Testis (tissue), 2 donors: ENCODE results near the gene ARHGAP20.

ENCODE experiments used
- CTCF ChIP-seq, 3 experiments: fragments of 450-650 bp in 2 of 3; fragments of 200-600 bp in 1 of 3; sonication (generic) in 1 of 3; IDR thresholded peaks; one replicate each; pipeline ENCODE4 v1.5.1; 2016 to 2019; ENCODE audit warnings: antibody characterized with exemption in 3 of 3, mild to moderate bottlenecking in 2 of 3, moderate library complexity in 1 of 3
- POLR2A ChIP-seq: fragments of 450-650 bp; IDR thresholded peaks from one replicate; pipeline ENCODE4 v1.6.1; 2017; ENCODE audit warnings: antibody characterized with exemption, mild to moderate bottlenecking, moderate library complexity

DNA sequence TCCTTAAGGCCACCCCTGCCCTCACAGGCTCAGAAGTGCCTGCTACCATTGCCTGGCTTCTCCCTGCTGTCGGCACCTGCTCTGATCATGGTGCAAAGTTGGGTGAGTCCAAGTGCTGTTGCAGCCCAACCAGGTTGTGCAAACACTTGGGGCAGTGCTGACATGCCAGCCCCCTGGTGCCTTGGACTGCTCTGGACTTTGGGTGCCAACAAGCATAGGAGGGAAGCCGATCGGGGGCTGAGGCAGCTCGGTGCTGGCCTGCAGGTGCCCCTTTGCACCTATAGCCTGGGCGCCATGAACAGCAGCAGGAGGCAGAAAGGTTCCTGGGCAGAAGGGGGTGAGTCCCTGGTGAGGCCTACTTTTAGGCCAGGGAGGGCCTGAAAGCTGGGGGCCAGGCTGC, 113.0 kb downstream of the ARHGAP20 start:
- TF ChIP-seq CTCF (IDR thresholded peaks at IDR 0.05) (no peak), POLR2A (no peak)
